Muscle of back (tissue), 11 donors: ENCODE data around the gene RPLP1. TPM values are rescaled to one million over a fixed set of nuclear protein-coding genes. Genes with fewer than 3 reads are reported as not detected.
"Not testable (repeated sequence)": the region's sequence is repeated elsewhere in the genome, so short reads cannot be mapped to it uniquely, and the experiment has no call there.

ENCODE experiments used
- DNase-seq, 3 donors: peaks; one replicate each; pipeline versions ENCODE4 v3.0.0 to v3.0.0-alpha.2; 2013
- polyA plus RNA-seq, 10 donors: library from polyadenylated mRNA; unstranded; fragments of 120-200 nt; gene quantifications; one replicate each; pipeline ENCODE4 v1.2.1, GENCODE V29; 2013; ENCODE audit not compliant: insufficient read length in 10 of 10

RPLP1 gene
- polyA plus RNA-seq, 10 donors: 2,594 to 4,870 (median 3,182) TPM

DNA sequence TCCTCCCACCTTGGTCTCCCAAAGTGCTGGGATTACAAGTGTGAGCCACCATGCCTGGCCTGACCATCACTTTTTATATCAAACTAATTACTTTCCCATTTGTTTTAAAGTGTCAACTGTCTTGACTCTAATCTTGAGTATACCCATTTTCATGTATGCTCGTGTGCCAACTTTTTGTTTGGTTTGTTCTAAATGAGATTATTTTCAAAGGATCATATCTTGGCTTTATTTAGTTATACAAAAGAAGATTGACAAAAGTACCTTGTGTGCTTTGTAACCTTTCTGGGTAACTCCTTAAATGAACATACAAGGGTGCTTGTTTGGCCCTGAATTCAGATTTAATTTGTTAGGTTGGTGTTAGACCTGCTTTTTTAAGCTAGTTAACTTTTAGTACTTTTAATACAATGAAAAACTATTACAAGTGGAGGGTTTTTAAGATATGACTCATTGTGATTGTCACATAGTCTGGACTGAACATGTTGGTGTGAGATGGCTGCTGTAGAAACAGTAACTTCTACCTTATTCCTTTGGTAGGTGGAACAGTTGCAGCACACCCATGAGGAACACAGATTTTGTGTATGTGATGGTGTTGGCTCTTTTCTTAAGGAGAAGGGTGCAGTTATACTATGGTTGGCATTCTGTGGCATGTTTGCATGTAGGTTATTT lies 27.7 kb upstream of the RPLP1 start:
- DNase-seq: no peak

DNA sequence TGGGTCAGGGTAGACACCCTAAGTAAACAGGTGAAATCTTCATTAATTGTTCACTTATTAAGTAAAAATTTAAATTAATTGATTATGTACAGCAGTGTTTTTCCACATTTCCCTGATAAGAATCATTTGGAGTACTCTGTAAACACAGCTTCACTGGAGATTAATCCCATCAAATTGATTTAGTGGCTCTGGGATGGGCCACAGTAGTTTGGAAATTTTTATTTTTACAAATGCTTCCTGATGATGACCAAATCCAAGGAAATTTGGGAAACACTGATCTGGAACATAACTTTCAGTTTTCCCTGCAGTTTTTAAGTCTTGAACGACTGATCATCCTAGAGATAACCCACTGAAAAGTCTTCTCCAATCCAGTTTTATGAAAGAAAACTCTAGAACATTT lies 18.8 kb upstream of the RPLP1 start:
- DNase-seq: no peak

DNA sequence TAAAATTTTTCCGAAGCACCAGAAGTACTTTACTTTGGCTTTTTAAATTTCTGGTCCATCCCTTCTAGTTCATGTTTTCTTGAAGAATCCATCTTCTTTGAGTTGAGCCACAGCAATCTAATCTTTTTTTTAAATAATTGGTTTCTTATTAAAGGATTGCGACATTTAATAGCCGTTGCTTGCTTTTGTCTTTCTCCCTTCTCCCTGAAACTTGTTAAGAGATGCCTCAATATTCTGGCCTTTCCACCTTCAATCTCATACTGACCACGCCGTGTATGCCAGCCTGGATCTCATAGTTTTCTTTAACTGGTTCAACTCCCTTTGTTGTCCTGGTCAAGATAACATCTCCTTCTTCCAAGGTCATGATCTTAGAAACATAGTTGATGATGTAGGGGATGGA lies 18.4 kb upstream of the RPLP1 start:
- no peak for DNase-seq

DNA sequence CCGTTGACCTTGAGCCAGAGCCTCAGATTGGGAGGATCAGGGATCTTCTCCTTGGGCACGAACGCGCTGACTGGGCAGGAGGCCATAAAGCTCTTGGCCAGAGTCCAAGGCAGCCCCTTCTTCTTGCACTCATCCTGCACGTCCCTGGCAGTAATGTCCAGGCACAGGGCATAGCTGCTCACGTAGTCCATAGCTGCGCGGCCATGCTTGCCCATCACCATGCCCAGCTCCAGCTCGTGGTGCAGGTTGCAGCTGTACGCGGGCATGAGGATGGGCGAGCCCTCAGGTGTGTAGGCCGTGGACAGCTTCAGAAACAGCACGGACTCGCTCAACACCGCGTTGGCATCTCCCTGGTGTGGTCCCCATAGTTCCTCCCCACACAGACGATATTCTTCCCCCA lies 17.9 kb upstream of the RPLP1 start:
- no peak for DNase-seq

DNA sequence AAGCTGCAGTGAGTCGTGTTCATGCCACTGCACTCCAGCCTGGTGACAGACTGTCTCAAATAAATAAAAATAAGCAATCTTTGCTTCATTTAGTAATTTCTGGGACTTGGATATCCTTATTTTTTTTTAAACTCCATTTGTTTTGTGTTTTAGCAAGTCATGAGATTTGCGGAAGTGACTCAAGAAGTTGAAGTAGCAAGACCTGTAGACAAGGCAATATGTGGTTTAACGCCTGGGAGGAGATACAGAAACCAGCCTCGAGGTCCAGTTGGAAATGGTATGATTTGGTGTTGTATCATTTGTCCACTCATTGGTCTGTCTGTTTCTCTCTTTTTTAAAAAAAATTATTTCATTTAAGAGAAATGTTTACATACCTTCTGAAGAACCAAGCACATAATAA lies 16.6 kb upstream of the RPLP1 start:
- no peak for DNase-seq

DNA sequence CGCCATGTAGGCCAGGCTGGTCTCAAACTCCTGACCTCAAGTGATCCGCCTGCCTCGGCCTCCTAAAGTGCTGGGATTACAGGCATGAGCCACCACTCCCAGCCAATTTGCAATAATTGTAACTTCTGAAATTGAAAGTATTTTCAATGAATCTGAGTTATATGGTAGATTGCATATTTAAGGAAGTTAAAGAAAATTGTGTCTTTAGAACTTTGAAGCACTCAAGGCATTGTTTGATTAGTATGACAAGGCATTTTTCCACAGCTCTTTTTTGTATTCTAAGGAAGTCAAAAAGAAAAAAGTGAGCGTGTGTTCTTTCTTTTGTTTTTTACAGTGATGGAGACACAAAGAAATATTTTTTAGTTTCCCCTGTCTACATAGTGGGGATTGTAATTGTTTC lies 15.7 kb upstream of the RPLP1 start:
- DNase-seq: no peak

- DNase-seq: no peak
Observed at GRCh38 chr15:69439623-69440022, 13.0 kb upstream of the RPLP1 start.

DNA sequence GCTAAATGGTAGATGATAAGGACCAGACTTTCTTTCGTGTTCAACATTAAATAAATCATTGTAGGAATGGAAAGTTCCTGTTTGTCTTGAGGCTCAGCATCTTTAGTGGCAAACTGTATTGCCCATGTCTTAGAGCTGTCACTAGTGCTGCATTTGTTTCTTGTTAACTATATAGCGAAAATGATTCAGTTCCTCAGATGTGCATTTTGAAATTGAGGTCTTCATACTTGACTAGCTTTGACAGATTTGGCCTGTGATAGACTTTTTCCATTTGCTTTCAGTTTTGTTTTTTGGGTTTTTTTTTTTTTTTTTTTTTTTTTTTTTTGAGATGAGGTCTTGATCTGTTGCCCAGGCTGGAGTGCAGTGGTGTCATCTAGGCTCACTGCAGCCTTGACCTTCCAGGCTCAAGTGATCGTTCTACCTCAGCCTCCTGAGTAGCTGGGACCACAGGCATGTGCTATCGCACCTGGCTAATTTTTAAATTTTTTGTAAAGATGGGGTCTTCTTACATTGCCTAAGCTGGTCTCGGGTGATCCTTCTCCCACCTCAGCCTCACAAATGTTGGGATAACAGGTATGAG lies 9.5 kb upstream of the RPLP1 start:
- DNase-seq: no peak

DNA sequence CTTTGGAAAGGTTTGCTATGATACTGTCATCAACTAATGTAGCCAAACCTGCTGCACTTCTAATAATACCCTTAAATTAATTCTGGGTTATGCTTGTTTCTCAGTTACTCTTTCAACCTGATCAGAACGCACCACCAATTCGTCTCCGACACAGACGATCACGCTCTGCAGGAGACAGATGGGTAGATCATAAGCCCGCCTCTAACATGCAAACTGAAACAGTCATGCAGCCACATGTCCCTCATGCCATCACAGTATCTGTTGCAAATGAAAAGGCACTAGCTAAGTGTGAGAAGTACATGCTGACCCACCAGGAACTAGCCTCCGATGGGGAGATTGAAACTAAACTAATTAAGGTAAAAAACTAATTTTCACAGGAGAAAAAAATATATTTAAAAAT lies 7.9 kb upstream of the RPLP1 start:
- no peak for DNase-seq

GRCh38 chr15:69446953-69447352 lies 5.7 kb upstream of the RPLP1 start:
- no peak for DNase-seq

DNA sequence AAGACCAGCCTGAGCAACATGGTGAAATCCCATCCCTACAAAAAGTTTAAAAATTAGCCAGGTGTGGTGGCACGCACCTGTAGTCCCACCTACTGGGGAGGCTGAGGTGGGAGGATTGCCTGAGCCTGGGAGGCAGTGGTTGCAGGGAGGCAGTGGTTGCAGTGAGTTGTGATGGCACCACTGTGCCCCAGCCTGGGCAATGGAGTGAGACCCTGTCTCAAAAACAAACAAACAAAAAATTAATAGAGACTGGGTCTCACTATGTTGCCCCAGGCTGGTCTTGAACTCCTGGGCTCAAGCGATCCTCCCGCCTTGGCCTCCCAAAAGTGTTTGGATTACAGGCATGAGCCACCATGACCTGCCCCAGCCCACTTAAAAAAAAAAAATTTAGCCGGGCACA lies 2.4 kb upstream of the RPLP1 start:
- not testable (repeated sequence) for DNase-seq

- no peak for DNase-seq
Observed at GRCh38 chr15:69450968-69451695, 1.5 kb upstream of the RPLP1 start.

GRCh38 chr15:69451951-69452691 lies 497 bp upstream of the RPLP1 start:
- DNase-seq: no peak

GRCh38 chr15:69454953-69455352 lies 2.3 kb downstream of the RPLP1 start:
- no peak for DNase-seq

DNA sequence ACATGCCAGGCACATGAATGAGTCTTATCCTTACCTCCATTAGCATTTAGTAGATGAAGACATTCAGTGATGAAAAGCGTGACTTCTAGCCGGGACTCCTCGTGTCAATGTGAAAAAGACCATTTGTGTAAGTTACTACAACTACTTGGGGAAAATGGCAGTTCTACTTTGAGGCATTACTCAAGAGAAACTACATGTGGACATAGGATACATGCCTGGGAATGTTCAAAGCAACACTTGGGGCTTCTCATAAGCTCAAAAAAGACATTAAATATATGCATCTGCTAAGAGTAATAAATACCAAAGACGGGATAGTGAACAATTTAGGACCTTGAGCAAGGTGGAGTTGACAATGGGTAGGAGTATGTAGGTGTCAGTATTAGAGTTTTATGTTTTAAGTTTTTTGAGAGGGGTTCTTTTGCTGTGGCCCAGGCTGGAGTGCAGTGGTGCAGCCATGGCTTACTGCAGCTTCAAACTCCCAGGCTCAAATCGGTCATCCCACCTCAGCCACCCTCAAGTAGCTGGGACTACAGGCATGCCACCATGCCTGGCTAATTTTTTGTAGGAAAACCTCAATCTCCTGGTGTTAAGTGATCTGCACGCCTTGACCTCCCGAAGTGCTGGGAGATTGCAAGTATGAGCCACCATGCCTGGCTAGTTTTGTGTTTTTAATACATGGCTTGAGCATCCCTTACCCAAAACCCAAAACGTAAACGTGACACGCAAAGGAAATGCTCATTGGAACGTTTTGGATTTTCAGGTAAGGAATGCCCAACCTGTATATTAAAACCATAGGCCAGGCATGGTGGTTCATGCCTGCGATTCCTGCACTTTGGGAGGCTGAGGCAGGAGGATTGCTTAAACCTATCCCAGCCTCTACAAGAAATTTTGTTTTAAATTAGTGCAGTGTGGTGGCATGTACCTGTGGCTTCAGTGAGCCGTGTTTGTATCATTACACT lies 3.9 kb downstream of the RPLP1 start:
- DNase-seq: no peak

GRCh38 chr15:69457304-69458280 lies 5.0 kb downstream of the RPLP1 start:
- DNase-seq: no peak

DNA sequence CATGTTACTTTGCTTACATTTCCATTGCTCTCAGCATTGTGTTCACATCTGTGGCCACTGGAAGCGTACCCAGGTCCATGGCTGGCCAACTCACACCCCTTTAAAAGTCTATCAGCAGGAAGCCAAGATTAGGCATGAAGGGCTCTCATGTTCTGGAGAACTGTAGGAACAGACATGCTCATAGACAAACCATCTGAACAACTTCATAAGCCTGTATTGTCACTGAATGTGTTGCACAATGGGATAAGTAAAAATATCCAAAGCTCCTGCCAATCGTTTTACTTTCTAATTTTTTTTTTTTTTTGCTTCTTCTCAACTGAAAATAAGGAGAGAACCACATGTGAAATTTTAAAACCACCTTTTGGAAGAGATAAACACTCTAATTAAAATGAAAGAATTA lies 6.4 kb downstream of the RPLP1 start:
- DNase-seq: no peak

DNA sequence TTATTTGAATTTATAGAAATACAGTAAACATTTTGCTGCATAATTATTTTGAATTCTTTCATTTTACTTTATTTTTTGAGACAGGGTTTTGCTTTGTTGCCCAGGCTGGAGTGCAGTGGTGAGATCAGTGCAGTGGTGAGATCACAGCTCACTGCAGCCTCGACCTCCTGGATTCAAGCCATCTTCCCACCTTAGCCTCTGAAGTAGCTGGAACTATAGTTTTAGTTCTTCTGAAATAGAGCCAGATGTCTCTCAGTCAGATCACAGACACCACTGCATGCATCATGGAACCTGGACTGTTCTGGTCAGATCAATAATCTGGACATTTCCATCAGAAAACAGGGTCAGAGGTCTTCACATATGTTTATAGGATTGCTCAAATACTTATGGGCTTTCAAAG lies 7.9 kb downstream of the RPLP1 start:
- DNase-seq: no peak

DNA sequence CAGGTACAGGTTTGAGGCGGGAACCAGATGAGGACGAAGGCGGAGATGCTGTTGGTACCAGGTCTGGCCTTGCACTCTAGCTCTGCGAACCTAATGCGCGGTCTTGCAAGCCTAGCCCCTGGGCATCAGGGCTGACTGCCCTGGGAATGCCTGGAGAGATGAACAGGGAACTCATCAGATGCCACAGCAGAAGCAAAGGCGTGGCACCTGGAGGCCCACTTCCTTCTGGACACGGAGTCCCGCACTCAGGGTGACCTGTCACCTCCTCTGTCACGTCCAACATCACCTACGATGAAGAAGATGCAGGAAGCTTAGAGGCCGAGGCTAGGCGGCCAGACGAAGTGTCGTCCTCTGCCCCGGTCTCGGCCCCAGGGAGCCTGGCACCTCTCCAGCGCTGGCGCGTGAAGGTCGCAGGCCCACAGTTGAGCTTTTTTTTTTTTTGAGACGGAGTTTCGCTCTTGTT lies 9.4 kb downstream of the RPLP1 start:
- DNase-seq: peak in 1 of 3 donors; percentile 30
